H1 (cell line): ENCODE measurements around the gene GNL2. TPM values are rescaled to one million over a fixed set of nuclear protein-coding genes. Genes with fewer than 3 reads are reported as not detected.

Source experiments
- CTCF ChIA-PET: fragments of 300-600 bp; sonication (Branson Sonifier 250); formaldehyde crosslinking; loops from one replicate; lab custom pipeline; 2021; ENCODE audit not compliant: partially characterized antibody; lab: Charles Lee
- POLR2A ChIA-PET: fragments of 300-600 bp; sonication (Branson Sonifier 250); formaldehyde crosslinking; loops from one replicate; lab custom pipeline; 2021; ENCODE audit warnings: inconsistent platforms; ENCODE audit not compliant: partially characterized antibody; lab: Charles Lee
- DNase-seq, 2 experiments: peaks; one replicate each; pipeline versions ENCODE4 v3.0.0 to v3.0.0-alpha.2; 2010 to 2022; ENCODE audit warnings: low spot score in 2 of 2, low read depth in 1 of 2, mixed read lengths in 1 of 2
- FAIRE-seq: peaks from 2 replicates; lab custom pipeline; 2011; peaks lifted over from hg19 to GRCh38; lab: Jason Lieb, UNC
- H2AFZ ChIP-seq: 2 replicates; pipeline ENCODE4 v1.8.1; 2012; ENCODE audit warnings: low read length, inconsistent platforms
- H2AK5ac ChIP-seq: 2 replicates; pipeline ENCODE4 v1.6.1; 2013; ENCODE audit warnings: low read depth, low read length
- H2BK120ac ChIP-seq: replicated peaks from 2 replicates; pipeline ENCODE3; 2013; ENCODE audit warnings: low read depth, low read length, inconsistent platforms
- H2BK12ac ChIP-seq: 2 replicates; pipeline ENCODE4 v1.6.1; 2013; ENCODE audit warnings: low read depth, low read length
- H2BK15ac ChIP-seq: 2 replicates; pipeline ENCODE4 v1.6.1; 2013; ENCODE audit warnings: low read length
- H2BK20ac ChIP-seq: 2 replicates; pipeline ENCODE4 v1.6.1; 2013; ENCODE audit warnings: low read length
- H2BK5ac ChIP-seq: 2 replicates; pipeline ENCODE4 v1.6.1; 2013; ENCODE audit warnings: low read depth, low read length
- H3K14ac ChIP-seq: 2 replicates; pipeline ENCODE4 v1.6.1; 2013; ENCODE audit warnings: inconsistent platforms; ENCODE audit not compliant: insufficient read length
- H3K18ac ChIP-seq: 2 replicates; pipeline ENCODE4 v1.6.1; 2013; ENCODE audit warnings: low read length; ENCODE audit errors: extremely low read depth
- H3K23ac ChIP-seq: 2 replicates; pipeline ENCODE4 v1.6.1; 2013; ENCODE audit warnings: inconsistent platforms; ENCODE audit not compliant: insufficient read length
- H3K23me2 ChIP-seq: 2 replicates; pipeline ENCODE4 v1.6.1; 2013; ENCODE audit warnings: low read depth, low read length
- H3K27ac ChIP-seq: 2 replicates; pipeline ENCODE4 v1.6.1; 2011; ENCODE audit warnings: low read depth, low read length, inconsistent platforms
- H3K27me3 ChIP-seq, 4 experiments: replicated peaks in 1 of 4; 1 replicate in 1 of 4; 2 replicates in 3 of 4; pipeline versions ENCODE4 v1.6.1 to v1.8.1; 2011 to 2013; ENCODE audit warnings: low read length in 3 of 4, mild to moderate bottlenecking in 3 of 4, inconsistent platforms in 2 of 4, mixed read lengths in 2 of 4, moderate library complexity in 1 of 4; ENCODE audit not compliant: control insufficient read depth in 3 of 4, insufficient read depth in 3 of 4; ENCODE audit errors: extremely low read depth in 1 of 4
- H3K36me3 ChIP-seq, 4 experiments: 2 replicates each; pipeline versions ENCODE4 v1.6.1 to v1.8.1; 2011 to 2013; ENCODE audit warnings: mild to moderate bottlenecking in 4 of 4, low read length in 3 of 4, moderate library complexity in 2 of 4, control low read depth in 1 of 4, inconsistent platforms in 1 of 4; ENCODE audit not compliant: insufficient read depth in 4 of 4, control insufficient read depth in 2 of 4
- H3K4ac ChIP-seq: replicated peaks from 2 replicates; pipeline ENCODE3; 2013; ENCODE audit warnings: low read length, low read depth, mixed read lengths, inconsistent platforms; ENCODE audit not compliant: insufficient read length
- H3K4me1 ChIP-seq, 4 experiments: replicated peaks in 1 of 4; 1 replicate in 1 of 4; 2 replicates in 3 of 4; pipeline versions ENCODE4 v1.6.1 to v1.8.1; 2011 to 2013; ENCODE audit warnings: low read length in 3 of 4, inconsistent platforms in 2 of 4, mixed read lengths in 1 of 4; ENCODE audit not compliant: insufficient read depth in 4 of 4, control insufficient read depth in 3 of 4
- H3K4me2 ChIP-seq, 2 experiments: 2 replicates each; pipeline versions ENCODE4 v1.6.1 to v1.8.1; 2011 to 2013; ENCODE audit warnings: low read depth in 2 of 2, low read length in 2 of 2, control low read depth in 1 of 2, inconsistent platforms in 1 of 2, mild to moderate bottlenecking in 1 of 2; ENCODE audit not compliant: insufficient read depth in 1 of 2
- H3K4me3 ChIP-seq, 4 experiments: fragments of 200-600, 300-600 bp in 1 of 4; sonication (generic), shearing (Covaris generic), sonication (Bioruptor Twin) in 1 of 4; 2 replicates each; pipeline versions ENCODE4 v1.5.1 to v1.8.1; 2011 to 2016; ENCODE audit warnings: low read length in 4 of 4, low read depth in 3 of 4, control low read depth in 2 of 4, inconsistent platforms in 2 of 4, mild to moderate bottlenecking in 2 of 4, mixed read lengths in 1 of 4, moderate library complexity in 1 of 4; ENCODE audit not compliant: insufficient read depth in 2 of 4; ENCODE audit errors: extremely low read depth in 1 of 4
- H3K56ac ChIP-seq: replicated peaks from 2 replicates; pipeline ENCODE3; 2013; ENCODE audit warnings: low read depth, mild to moderate bottlenecking, mixed read lengths, low read length, inconsistent platforms; ENCODE audit not compliant: insufficient read length
- H3K79me1 ChIP-seq: 2 replicates; pipeline ENCODE4 v1.6.1; 2013; ENCODE audit warnings: low read depth, low read length, control low read depth
- H3K79me2 ChIP-seq, 2 experiments: 2 replicates each; pipeline versions ENCODE4 v1.6.1 to v1.8.1; 2012 to 2013; ENCODE audit warnings: low read length in 2 of 2, mild to moderate bottlenecking in 2 of 2, inconsistent platforms in 1 of 2; ENCODE audit not compliant: insufficient read depth in 2 of 2, control insufficient read depth in 1 of 2
- H3K9ac ChIP-seq, 4 experiments: replicated peaks in 1 of 4; 1 replicate in 1 of 4; 2 replicates in 3 of 4; pipeline versions ENCODE4 v1.6.1 to v1.8.1; 2011 to 2013; ENCODE audit warnings: low read depth in 3 of 4, low read length in 3 of 4, control low read depth in 2 of 4, mild to moderate bottlenecking in 2 of 4, moderate library complexity in 2 of 4, inconsistent platforms in 1 of 4; ENCODE audit errors: extremely low read depth in 1 of 4
- H3K9me3 ChIP-seq, 2 experiments: 2 replicates each; pipeline versions ENCODE4 v1.6.1 to v1.8.1; 2012 to 2013; ENCODE audit warnings: mild to moderate bottlenecking in 2 of 2, moderate library complexity in 2 of 2, control low read depth in 1 of 2, inconsistent platforms in 1 of 2, low read depth in 1 of 2, low read length in 1 of 2, mixed read lengths in 1 of 2; ENCODE audit not compliant: insufficient read depth in 2 of 2
- H4K20me1 ChIP-seq, 2 experiments: replicated peaks in 1 of 2; 2 replicates each; pipeline versions ENCODE3 to v1.8.1; 2011 to 2013; ENCODE audit warnings: inconsistent platforms in 2 of 2, low read length in 2 of 2, mild to moderate bottlenecking in 1 of 2; ENCODE audit not compliant: insufficient read depth in 2 of 2, control insufficient read depth in 1 of 2
- H4K5ac ChIP-seq: 2 replicates; pipeline ENCODE4 v1.6.1; 2013; ENCODE audit warnings: low read length, low read depth, mixed read lengths, inconsistent platforms; ENCODE audit not compliant: insufficient read length
- H4K8ac ChIP-seq: 2 replicates; pipeline ENCODE4 v1.8.0; 2013; ENCODE audit warnings: mild to moderate bottlenecking, moderate library complexity, low read length, inconsistent platforms; ENCODE audit not compliant: insufficient read depth; ENCODE audit errors: extremely low read depth
- H4K91ac ChIP-seq: replicated peaks from 2 replicates; pipeline ENCODE3; 2013; ENCODE audit warnings: low read length, mixed read lengths, inconsistent platforms; ENCODE audit not compliant: insufficient read length
- BCL11A ChIP-seq, 2 experiments: IDR thresholded peaks; one replicate each; pipeline ENCODE4 v1.6.1; 2011; ENCODE audit warnings: low read depth in 2 of 2, low read length in 2 of 2, mild to moderate bottlenecking in 2 of 2
- CBX8 ChIP-seq: fragments of 300-800, 300-1000 bp; sonication (generic); IDR thresholded peaks from 2 replicates; pipeline ENCODE4 v1.7.1; 2016; ENCODE audit warnings: low read depth, low read length, borderline replicate concordance
- CTBP2 ChIP-seq: IDR thresholded peaks from 2 replicates; pipeline ENCODE4 v1.7.0; 2011; ENCODE audit warnings: borderline replicate concordance, mild to moderate bottlenecking, moderate library complexity, mixed read lengths, low read length; ENCODE audit not compliant: insufficient read depth, insufficient read length
- EGR1 ChIP-seq: IDR thresholded peaks from 2 replicates; pipeline ENCODE4 v1.6.1; 2011; ENCODE audit warnings: low read depth, low read length, borderline replicate concordance
- EZH2 ChIP-seq: fragments of 200-600 bp; sonication (generic); IDR thresholded peaks from 2 replicates; pipeline ENCODE4 v1.7.1; 2012; ENCODE audit warnings: low read depth, mild to moderate bottlenecking, moderate library complexity, low read length, inconsistent platforms; ENCODE audit not compliant: severe bottlenecking
- HDAC2 ChIP-seq, 2 experiments: fragments of 300-600 bp in 1 of 2; sonication (generic) in 1 of 2; IDR thresholded peaks; 2 replicates each; pipeline ENCODE4 v1.6.1; 2011 to 2012; ENCODE audit warnings: low read depth in 2 of 2, low read length in 2 of 2, mild to moderate bottlenecking in 2 of 2, moderate library complexity in 2 of 2, borderline replicate concordance in 1 of 2, inconsistent platforms in 1 of 2
- POLR2AphosphoS5 ChIP-seq: IDR thresholded peaks from 2 replicates; pipeline ENCODE4 v1.6.1; 2011; ENCODE audit warnings: low read depth, low read length
- RAD21 ChIP-seq, 2 experiments: IDR thresholded peaks in 1 of 2; conservative IDR thresholded peaks in 1 of 2; 2 replicates each; pipeline ENCODE4 v1.6.1; 2011; ENCODE audit warnings: low read depth in 2 of 2, low read length in 2 of 2, improper control_type of control experiment in 1 of 2, inconsistent platforms in 1 of 2, mild to moderate bottlenecking in 1 of 2, moderate library complexity in 1 of 2
- TAF7 ChIP-seq: optimal IDR thresholded peaks from 2 replicates; pipeline ENCODE3; 2011; ENCODE audit warnings: low read depth, mild to moderate bottlenecking, inconsistent platforms, low read length, moderate library complexity, borderline replicate concordance
- TBP ChIP-seq: IDR thresholded peaks from 2 replicates; pipeline ENCODE4 v1.6.1; 2011; ENCODE audit warnings: low read depth, low read length, improper control_type of control experiment
- TEAD4 ChIP-seq: IDR thresholded peaks from 2 replicates; pipeline ENCODE4 v1.6.1; 2012; ENCODE audit warnings: low read depth, low read length, inconsistent platforms, mixed read lengths
- WGBS, 2 experiments: shearing (Covaris generic) in 1 of 2; methylation state at CpG; one replicate each; pipeline versions ENCODE4 v1.1.6 to v1.1.7; 2013 to 2015; ENCODE audit warnings: low lambda C conversion rate in 2 of 2, mixed read lengths in 2 of 2, inconsistent platforms in 1 of 2, low coverage in 1 of 2, missing lambda C conversion rate in 1 of 2; ENCODE audit not compliant: insufficient replicate concordance in 2 of 2, insufficient coverage in 1 of 2, insufficient read length in 1 of 2; ENCODE audit errors: extremely low coverage in 1 of 2, missing lambda C conversion rate in 1 of 2; 5-methylcytosine and 5-hydroxymethylcytosine counted together
- polyA plus RNA-seq, 7 experiments: library from polyadenylated mRNA; depleted of rRNA in 3 of 7; stranded (reverse) in 5 of 7; unstranded in 2 of 7; fragments of >200 nt in 5 of 7; fragments of 200-250 nt in 2 of 7; gene quantifications; 1 replicate in 5 of 7; 2 replicates in 1 of 7; 4 replicates in 1 of 7; pipeline versions ENCODE4 v1.2.1 to v1.2.3, GENCODE V29; 2011 to 2013; ENCODE audit warnings: missing spikeins in 2 of 7, mixed read lengths in 2 of 7
- total RNA-seq: library from RNA; stranded (reverse); fragmentation: NEBNext Ultra II Directional; extraction: Animal tissue kit (Norgen Biotek cat#: 25700); gene quantifications from 2 replicates; pipeline ENCODE4 v1.2.1, GENCODE V29; 2021

GNL2 gene
- total and polyA plus RNA-seq, 2 of the 8 experiments (the other 6 are each of a cell fraction or from before 2014, with no cell fraction given), result 22.2 to 88.3 TPM

GRCh38 chr1:37631036-37631435, 35.3 kb upstream of the GNL2 start:
- Histone ChIP-seq H2BK12ac (no peak overlapping the region), H3K23me2 (peaks cover 2% of the 10 kb centered on the region; the same call in 1 of the 2 replicates), H4K5ac (no peak overlapping the region), H2BK120ac (no peak overlapping the region), H3K79me2 (no peaks in the 10 kb centered on the region), H3K23ac (no peak overlapping the region), H2AFZ (no peak overlapping the region), H4K8ac (no peak overlapping the region), H3K4me3 (no peak overlapping the region), H3K9me3 (no peaks in the 10 kb centered on the region), H3K79me1 (no peaks in the 10 kb centered on the region), H3K14ac (no peak overlapping the region), H3K27ac (no peak overlapping the region), H2BK20ac (no peak overlapping the region), H4K20me1 (peaks cover 6 to 8% of the 10 kb centered on the region in 2 experiments), H2BK15ac (no peak overlapping the region), H3K27me3 (peaks cover 61 to 95% (median 81%) of the 10 kb centered on the region in 4 experiments), H4K91ac (no peak overlapping the region), H3K4me2 (no peak overlapping the region), H2AK5ac (no peak overlapping the region), H3K36me3 (no peaks in the 10 kb centered on the region), H3K56ac (no peak overlapping the region), H3K9ac (no peak overlapping the region), H3K18ac (no peak overlapping the region), H3K4ac (no peak overlapping the region), H2BK5ac (no peak overlapping the region), H3K4me1 (peaks cover 0 to 15% (median 7%) of the 10 kb centered on the region in 4 experiments; a peak in 6 of 7 replicates)
- WGBS, 2 experiments, result 65% methylated on average over 5 of the region's 5 CpGs; no CpG with 5 or more reads in 1 of the 2 experiments
- CTCF ChIA-PET, result interaction anchor here (0.6 to 5.2 kb wide), 7 partner anchors 8 to 1562 kb away, joined by 3 to 36 read pairs (median 3); no protein-coding TSS in a partner anchor
- POLR2A ChIA-PET, result no interaction called here
- DNase-seq, result no peak
- no peak for FAIRE-seq
- TF ChIP-seq POLR2AphosphoS5 (no peak), BCL11A (IDR thresholded peaks at IDR 0.05; ENCODE audit: low read depth in 2 of 2, low read length in 2 of 2) (no peak), TEAD4 (no peak), TBP (no peak), CTBP2 (no peak), CBX8 (no peak), TAF7 (no peak), RAD21 (IDR thresholded peaks at IDR 0.05 in 1 of 2, conservative IDR thresholded peaks at IDR 0.05 in 1 of 2; ENCODE audit: low read depth in 2 of 2, low read length in 2 of 2) (no peak), HDAC2 (IDR thresholded peaks at IDR 0.05; ENCODE audit: borderline replicate concordance in 1 of 2, low read depth in 2 of 2, low read length in 2 of 2) (no peak), EZH2 (no peak), EGR1 (no peak)
